ENCODE results near the gene PPM1D.

- TF ChIP-seq POLR2A (IDR thresholded peaks at IDR 0.05), result no peak
- TF ChIP-seq, protein P1, sequence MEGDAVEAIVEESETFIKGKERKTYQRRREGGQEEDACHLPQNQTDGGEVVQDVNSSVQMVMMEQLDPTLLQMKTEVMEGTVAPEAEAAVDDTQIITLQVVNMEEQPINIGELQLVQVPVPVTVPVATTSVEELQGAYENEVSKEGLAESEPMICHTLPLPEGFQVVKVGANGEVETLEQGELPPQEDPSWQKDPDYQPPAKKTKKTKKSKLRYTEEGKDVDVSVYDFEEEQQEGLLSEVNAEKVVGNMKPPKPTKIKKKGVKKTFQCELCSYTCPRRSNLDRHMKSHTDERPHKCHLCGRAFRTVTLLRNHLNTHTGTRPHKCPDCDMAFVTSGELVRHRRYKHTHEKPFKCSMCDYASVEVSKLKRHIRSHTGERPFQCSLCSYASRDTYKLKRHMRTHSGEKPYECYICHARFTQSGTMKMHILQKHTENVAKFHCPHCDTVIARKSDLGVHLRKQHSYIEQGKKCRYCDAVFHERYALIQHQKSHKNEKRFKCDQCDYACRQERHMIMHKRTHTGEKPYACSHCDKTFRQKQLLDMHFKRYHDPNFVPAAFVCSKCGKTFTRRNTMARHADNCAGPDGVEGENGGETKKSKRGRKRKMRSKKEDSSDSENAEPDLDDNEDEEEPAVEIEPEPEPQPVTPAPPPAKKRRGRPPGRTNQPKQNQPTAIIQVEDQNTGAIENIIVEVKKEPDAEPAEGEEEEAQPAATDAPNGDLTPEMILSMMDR (IDR thresholded peaks at IDR 0.05 in 8 of 11, conservative IDR thresholded peaks at IDR 0.05 in 3 of 11), result no peak
- TF ChIP-seq POLR2AphosphoS5 (IDR thresholded peaks at IDR 0.05), result no peak
These were observed 31.1 kb downstream of the PPM1D start for GRCh38 chr17:60631119-60631518.
